NT2/D1 (cell line): ENCODE results near the gene TFAP2A.

Source experiments
- SUZ12 ChIP-seq: IDR thresholded peaks from 2 replicates; pipeline ENCODE4 v1.6.1; 2011; ENCODE audit not compliant: insufficient read length, insufficient read depth; ENCODE audit errors: extremely low read depth
- YY1 ChIP-seq: IDR thresholded peaks from 2 replicates; pipeline ENCODE4 v1.6.1; 2011; ENCODE audit not compliant: insufficient read length, insufficient read depth
- ZNF274 ChIP-seq: IDR thresholded peaks from 2 replicates; pipeline ENCODE4 v1.6.1; 2011; ENCODE audit warnings: mild to moderate bottlenecking, low read depth, low read length

DNA sequence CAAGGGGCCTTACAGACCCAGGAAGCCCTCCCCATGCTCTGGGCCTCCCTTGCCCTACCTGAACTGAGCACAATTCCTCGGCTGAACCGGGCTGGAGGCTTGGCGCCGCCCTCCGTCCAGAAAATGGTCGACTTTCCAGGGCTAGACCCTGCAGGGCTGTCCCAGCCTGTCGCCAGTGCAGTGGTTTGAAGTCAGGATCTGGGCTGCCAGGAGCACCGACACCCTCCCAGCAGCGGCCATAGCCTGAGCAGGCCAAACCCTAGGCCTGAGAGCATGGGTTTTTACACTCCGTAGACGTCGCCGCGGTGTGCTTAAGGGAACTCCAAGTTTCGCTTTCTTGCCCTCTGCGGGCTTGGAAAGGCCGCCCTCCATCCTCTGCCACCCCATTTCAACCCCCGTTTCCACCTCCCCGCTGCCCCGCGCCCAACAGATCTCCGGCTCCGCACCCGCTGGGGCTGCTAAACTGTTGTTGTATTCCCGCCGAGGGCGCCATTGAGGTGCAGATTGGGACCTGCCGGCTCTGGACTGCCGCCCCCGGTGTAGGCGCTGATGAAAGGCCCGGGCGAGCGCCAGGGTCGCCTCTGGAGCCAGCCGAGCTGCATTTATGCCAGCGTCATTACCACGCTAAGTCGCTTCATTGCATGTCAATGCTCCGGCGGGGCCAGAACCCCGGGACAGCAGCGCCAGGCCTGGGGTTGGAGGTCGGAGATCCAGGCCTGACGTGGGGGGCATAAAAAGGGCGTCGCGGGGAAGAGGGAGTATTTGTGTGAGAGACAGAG, 2.2 kb upstream of the TFAP2A start:
- TF ChIP-seq ZNF274 (no peak), YY1 (no peak), SUZ12 (no peak)
